HepG2 (cell line): ENCODE data around the gene ACTN3. TPM values are rescaled to one million over a fixed set of nuclear protein-coding genes. Genes with fewer than 3 reads are reported as not detected.

ENCODE experiments used
- FOXM1 ChIP-seq: sonication (generic); formaldehyde crosslinking; IDR thresholded peaks from 2 replicates; pipeline ENCODE4 v1.5.0; 2020; ENCODE audit warnings: missing genetic modification reagents
- MAFF ChIP-seq: IDR thresholded peaks from 2 replicates; pipeline ENCODE4 v1.6.1; 2011; ENCODE audit warnings: low read depth, low read length, improper control_type of control experiment
- NFIB ChIP-seq: sonication (generic); formaldehyde crosslinking; IDR thresholded peaks from 2 replicates; pipeline ENCODE4 v1.9.0; 2021; ENCODE audit warnings: missing genetic modification reagents, mild to moderate bottlenecking, borderline replicate concordance
- SRSF9 ChIP-seq: fragments of 200-400 bp; formaldehyde crosslinking; IDR thresholded peaks from 2 replicates; pipeline ENCODE4 v1.6.1; 2018; ENCODE audit warnings: borderline replicate concordance, mild to moderate bottlenecking, low read depth, low read length; ENCODE audit not compliant: insufficient read depth, poor library complexity, severe bottlenecking
- ZFP41 ChIP-seq: sonication (generic); formaldehyde crosslinking; IDR thresholded peaks from 2 replicates; pipeline ENCODE4 v1.4.0; 2020; ENCODE audit warnings: mild to moderate bottlenecking, missing genetic modification reagents, borderline replicate concordance
- ZNF253 ChIP-seq: sonication (generic); formaldehyde crosslinking; IDR thresholded peaks from 2 replicates; pipeline ENCODE4 v1.8.0; 2022; ENCODE audit warnings: mild to moderate bottlenecking, missing genetic modification reagents, borderline replicate concordance
- ZNF296 ChIP-seq: sonication (generic); formaldehyde crosslinking; conservative IDR thresholded peaks from 2 replicates; pipeline ENCODE4 v1.5.0; 2020; ENCODE audit warnings: mild to moderate bottlenecking, missing genetic modification reagents
- ZNF720 ChIP-seq: sonication (generic); formaldehyde crosslinking; IDR thresholded peaks from 2 replicates; pipeline ENCODE4 v1.4.0; 2020; ENCODE audit warnings: missing genetic modification reagents
- ZNF781 ChIP-seq: sonication (generic); formaldehyde crosslinking; IDR thresholded peaks from 2 replicates; pipeline ENCODE4 v1.5.1; 2020; ENCODE audit warnings: borderline replicate concordance, mild to moderate bottlenecking, missing genetic modification reagents; ENCODE audit errors: not compliant biosample characterization
- ZNF879 ChIP-seq: sonication (generic); formaldehyde crosslinking; IDR thresholded peaks from 2 replicates; pipeline ENCODE4 v1.8.1; 2023; ENCODE audit warnings: missing genetic modification reagents
- ZSCAN12 ChIP-seq: sonication (generic); formaldehyde crosslinking; IDR thresholded peaks from 2 replicates; pipeline ENCODE4 v1.9.0; 2021; ENCODE audit warnings: mild to moderate bottlenecking, missing genetic modification reagents
- polyA plus RNA-seq, 8 experiments: library from polyadenylated mRNA; depleted of rRNA in 3 of 8; stranded (reverse) in 7 of 8; unstranded in 1 of 8; fragments of >200 nt; fragmentation: Illumina TruSeq in 4 of 8; extraction: Trizol in 4 of 8; gene quantifications; 2 replicates each; pipeline versions ENCODE4 v1.2.1 to v1.2.3, GENCODE V29; 2011 to 2016; ENCODE audit warnings: low read depth in 4 of 8, missing spikeins in 1 of 8, mixed read lengths in 1 of 8; ENCODE audit not compliant: insufficient read depth in 1 of 8
- total RNA-seq, 5 experiments: library from RNA; depleted of rRNA; stranded (reverse); fragments of >200 nt; fragmentation: Illumina TruSeq; extraction: Trizol; gene quantifications; 2 replicates each; pipeline ENCODE4 v1.2.3, GENCODE V29; 2016; ENCODE audit warnings: low read depth in 1 of 5
- TF ChIP-seq, protein P1 (sequence below): sonication (generic); formaldehyde crosslinking; IDR thresholded peaks from 2 replicates; pipeline ENCODE4 v1.8.1; 2022; ENCODE audit warnings: low read depth, mild to moderate bottlenecking, missing genetic modification reagents
- TF ChIP-seq, protein P2 (sequence below): sonication (generic); formaldehyde crosslinking; IDR thresholded peaks from 2 replicates; pipeline ENCODE4 v1.4.0; 2020; ENCODE audit warnings: missing genetic modification reagents
- TF ChIP-seq, protein P3 (sequence below): sonication (generic); formaldehyde crosslinking; IDR thresholded peaks from 2 replicates; pipeline ENCODE4 v1.4.0; 2020; ENCODE audit warnings: missing genetic modification reagents, borderline replicate concordance
- TF ChIP-seq, protein P4 (sequence below): sonication (generic); formaldehyde crosslinking; IDR thresholded peaks from 2 replicates; pipeline ENCODE4 v1.4.0; 2020; ENCODE audit warnings: mild to moderate bottlenecking, missing genetic modification reagents

The ACTN3 gene
- total and polyA plus RNA-seq, 2 of the 13 experiments (the other 11 are each of a cell fraction or from before 2014, with no cell fraction given), result 0.04 to 0.09 TPM

DNA sequence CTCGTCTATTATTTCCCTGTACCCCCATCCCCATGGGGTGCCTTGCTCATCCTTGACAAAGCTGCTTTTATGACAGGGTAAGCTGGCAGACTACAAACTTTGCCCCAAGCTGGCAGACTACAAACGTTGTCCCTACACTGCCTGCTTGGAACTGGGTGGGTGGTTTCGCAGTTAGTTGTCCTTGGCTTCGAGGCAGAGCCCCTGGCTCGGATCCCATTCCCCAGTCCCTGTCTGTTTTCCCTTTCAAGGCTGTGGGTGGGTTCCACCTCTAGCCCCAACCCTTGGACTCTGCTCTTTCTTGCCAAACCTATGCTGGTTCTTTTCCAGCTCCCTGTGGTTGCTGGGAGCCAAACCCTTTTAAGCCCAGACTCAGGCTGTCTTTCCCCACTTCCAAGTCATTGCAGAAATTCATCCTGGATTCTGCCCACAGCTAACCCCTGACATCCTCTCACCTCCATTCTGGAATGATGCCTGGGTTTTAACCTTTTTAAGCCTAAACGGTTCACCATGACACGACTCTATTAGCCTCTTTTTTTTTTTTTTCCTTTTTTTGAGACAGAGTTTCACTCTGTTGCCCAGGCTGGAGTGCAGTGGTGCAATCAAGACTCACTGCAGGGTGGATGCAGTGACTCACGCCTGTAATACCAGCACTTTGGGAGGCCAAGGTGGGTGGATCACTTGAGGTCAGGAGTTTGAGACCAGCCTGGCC, 60.6 kb downstream of the ACTN3 start (continued):
- TF ChIP-seq, protein P1, sequence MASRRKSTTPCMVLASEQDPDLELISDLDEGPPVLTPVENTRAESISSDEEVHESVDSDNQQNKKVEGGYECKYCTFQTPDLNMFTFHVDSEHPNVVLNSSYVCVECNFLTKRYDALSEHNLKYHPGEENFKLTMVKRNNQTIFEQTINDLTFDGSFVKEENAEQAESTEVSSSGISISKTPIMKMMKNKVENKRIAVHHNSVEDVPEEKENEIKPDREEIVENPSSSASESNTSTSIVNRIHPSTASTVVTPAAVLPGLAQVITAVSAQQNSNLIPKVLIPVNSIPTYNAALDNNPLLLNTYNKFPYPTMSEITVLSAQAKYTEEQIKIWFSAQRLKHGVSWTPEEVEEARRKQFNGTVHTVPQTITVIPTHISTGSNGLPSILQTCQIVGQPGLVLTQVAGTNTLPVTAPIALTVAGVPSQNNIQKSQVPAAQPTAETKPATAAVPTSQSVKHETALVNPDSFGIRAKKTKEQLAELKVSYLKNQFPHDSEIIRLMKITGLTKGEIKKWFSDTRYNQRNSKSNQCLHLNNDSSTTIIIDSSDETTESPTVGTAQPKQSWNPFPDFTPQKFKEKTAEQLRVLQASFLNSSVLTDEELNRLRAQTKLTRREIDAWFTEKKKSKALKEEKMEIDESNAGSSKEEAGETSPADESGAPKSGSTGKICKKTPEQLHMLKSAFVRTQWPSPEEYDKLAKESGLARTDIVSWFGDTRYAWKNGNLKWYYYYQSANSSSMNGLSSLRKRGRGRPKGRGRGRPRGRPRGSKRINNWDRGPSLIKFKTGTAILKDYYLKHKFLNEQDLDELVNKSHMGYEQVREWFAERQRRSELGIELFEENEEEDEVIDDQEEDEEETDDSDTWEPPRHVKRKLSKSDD (CRISPR knock-in tag), result no peak
- TF ChIP-seq ZFP41 (CRISPR knock-in tag) (no peak), ZNF296 (no peak), ZSCAN12 (no peak), ZNF879 (CRISPR knock-in tag) (no peak), NFIB (no peak), ZNF720 (CRISPR knock-in tag) (no peak), ZNF253 (CRISPR knock-in tag) (no peak), ZNF781 (CRISPR knock-in tag) (no peak), SRSF9 (no peak), MAFF (no peak), FOXM1 (no peak)
- TF ChIP-seq, protein P2, sequence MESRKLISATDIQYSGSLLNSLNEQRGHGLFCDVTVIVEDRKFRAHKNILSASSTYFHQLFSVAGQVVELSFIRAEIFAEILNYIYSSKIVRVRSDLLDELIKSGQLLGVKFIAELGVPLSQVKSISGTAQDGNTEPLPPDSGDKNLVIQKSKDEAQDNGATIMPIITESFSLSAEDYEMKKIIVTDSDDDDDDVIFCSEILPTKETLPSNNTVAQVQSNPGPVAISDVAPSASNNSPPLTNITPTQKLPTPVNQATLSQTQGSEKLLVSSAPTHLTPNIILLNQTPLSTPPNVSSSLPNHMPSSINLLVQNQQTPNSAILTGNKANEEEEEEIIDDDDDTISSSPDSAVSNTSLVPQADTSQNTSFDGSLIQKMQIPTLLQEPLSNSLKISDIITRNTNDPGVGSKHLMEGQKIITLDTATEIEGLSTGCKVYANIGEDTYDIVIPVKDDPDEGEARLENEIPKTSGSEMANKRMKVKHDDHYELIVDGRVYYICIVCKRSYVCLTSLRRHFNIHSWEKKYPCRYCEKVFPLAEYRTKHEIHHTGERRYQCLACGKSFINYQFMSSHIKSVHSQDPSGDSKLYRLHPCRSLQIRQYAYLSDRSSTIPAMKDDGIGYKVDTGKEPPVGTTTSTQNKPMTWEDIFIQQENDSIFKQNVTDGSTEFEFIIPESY (CRISPR knock-in tag), result no peak; the same call in 1 of the 2 replicates
- TF ChIP-seq, protein P3, sequence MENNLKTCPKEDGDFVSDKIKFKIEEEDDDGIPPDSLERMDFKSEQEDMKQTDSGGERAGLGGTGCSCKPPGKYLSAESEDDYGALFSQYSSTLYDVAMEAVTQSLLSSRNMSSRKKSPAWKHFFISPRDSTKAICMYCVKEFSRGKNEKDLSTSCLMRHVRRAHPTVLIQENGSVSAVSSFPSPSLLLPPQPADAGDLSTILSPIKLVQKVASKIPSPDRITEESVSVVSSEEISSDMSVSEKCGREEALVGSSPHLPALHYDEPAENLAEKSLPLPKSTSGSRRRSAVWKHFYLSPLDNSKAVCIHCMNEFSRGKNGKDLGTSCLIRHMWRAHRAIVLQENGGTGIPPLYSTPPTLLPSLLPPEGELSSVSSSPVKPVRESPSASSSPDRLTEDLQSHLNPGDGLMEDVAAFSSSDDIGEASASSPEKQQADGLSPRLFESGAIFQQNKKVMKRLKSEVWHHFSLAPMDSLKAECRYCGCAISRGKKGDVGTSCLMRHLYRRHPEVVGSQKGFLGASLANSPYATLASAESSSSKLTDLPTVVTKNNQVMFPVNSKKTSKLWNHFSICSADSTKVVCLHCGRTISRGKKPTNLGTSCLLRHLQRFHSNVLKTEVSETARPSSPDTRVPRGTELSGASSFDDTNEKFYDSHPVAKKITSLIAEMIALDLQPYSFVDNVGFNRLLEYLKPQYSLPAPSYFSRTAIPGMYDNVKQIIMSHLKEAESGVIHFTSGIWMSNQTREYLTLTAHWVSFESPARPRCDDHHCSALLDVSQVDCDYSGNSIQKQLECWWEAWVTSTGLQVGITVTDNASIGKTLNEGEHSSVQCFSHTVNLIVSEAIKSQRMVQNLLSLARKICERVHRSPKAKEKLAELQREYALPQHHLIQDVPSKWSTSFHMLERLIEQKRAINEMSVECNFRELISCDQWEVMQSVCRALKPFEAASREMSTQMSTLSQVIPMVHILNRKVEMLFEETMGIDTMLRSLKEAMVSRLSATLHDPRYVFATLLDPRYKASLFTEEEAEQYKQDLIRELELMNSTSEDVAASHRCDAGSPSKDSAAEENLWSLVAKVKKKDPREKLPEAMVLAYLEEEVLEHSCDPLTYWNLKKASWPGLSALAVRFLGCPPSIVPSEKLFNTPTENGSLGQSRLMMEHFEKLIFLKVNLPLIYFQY (CRISPR knock-in tag), result no peak
- TF ChIP-seq, protein P4, sequence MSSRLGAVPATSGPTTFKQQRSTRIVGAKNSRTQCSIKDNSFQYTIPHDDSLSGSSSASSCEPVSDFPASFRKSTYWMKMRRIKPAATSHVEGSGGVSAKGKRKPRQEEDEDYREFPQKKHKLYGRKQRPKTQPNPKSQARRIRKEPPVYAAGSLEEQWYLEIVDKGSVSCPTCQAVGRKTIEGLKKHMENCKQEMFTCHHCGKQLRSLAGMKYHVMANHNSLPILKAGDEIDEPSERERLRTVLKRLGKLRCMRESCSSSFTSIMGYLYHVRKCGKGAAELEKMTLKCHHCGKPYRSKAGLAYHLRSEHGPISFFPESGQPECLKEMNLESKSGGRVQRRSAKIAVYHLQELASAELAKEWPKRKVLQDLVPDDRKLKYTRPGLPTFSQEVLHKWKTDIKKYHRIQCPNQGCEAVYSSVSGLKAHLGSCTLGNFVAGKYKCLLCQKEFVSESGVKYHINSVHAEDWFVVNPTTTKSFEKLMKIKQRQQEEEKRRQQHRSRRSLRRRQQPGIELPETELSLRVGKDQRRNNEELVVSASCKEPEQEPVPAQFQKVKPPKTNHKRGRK (CRISPR knock-in tag), result no peak
